Measurements from ENCODE around the gene KRTAP4-5.
"Not testable (repeated sequence)": the region's sequence is repeated elsewhere in the genome, so short reads cannot be mapped to it uniquely, and the experiment has no call there.

The KRTAP4-5 gene

GRCh38 chr17:41147531-41148204 lies 2.0 kb downstream of the KRTAP4-5 start:
- WGBS, 2 experiments (ENCODE audit: insufficient coverage in 2 of 2), result 78 to 90% methylated on average over 1 to 2 of the region's 2 CpGs
- no peak overlapping the region for H3K4me3 ChIP-seq (ENCODE audit: extremely low read depth, insufficient read depth, low read length, poor library complexity, severe bottlenecking)
- no peaks in the 10 kb centered on the region for H3K36me3 ChIP-seq (ENCODE audit: control insufficient read depth, insufficient read depth, low read length)
- H3K27ac ChIP-seq (ENCODE audit: low read depth, low read length, severe bottlenecking), result no peak overlapping the region
- H3K4me1 ChIP-seq (ENCODE audit: control insufficient read depth, insufficient read depth, low read length, poor library complexity, severe bottlenecking), result no peaks in the 10 kb centered on the region
- no peaks in the 10 kb centered on the region for H3K9me3 ChIP-seq (ENCODE audit: control insufficient read depth, low read length)

DNA sequence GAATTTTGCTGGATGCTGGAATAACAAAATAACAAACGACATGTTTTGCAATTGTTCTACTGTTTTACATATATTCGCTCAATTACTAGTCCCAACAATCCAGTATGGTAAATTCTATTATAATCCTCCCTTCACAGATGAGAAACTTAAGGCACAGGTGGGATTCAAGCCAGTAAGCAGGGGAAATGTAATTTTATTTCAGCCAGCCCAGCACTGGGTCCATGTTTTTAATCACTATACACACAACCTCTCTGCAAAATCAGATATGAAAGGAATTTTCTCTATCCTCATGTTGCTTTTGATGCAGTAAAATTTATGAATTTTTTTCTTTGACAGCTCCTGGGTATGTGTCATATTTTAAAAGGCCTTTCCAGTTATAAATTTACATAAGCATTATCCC lies 4.4 kb downstream of the KRTAP4-5 start:
- H3K4me3 ChIP-seq (ENCODE audit: extremely low read depth, insufficient read depth, low read length, poor library complexity, severe bottlenecking), result no peak overlapping the region
- H3K4me1 ChIP-seq (ENCODE audit: control insufficient read depth, insufficient read depth, low read length, poor library complexity, severe bottlenecking), result no peaks in the 10 kb centered on the region
- H3K9me3 ChIP-seq (ENCODE audit: control insufficient read depth, low read length), result peaks cover 2% of the 10 kb centered on the region
- 83% methylated on average over 2 of the region's 2 CpGs; no CpG with 5 or more reads in 1 of the 2 experiments for WGBS, 2 experiments (ENCODE audit: insufficient coverage in 2 of 2)
- no peak overlapping the region for H3K27ac ChIP-seq (ENCODE audit: low read depth, low read length, severe bottlenecking)
- H3K36me3 ChIP-seq (ENCODE audit: control insufficient read depth, insufficient read depth, low read length), result no peaks in the 10 kb centered on the region

DNA sequence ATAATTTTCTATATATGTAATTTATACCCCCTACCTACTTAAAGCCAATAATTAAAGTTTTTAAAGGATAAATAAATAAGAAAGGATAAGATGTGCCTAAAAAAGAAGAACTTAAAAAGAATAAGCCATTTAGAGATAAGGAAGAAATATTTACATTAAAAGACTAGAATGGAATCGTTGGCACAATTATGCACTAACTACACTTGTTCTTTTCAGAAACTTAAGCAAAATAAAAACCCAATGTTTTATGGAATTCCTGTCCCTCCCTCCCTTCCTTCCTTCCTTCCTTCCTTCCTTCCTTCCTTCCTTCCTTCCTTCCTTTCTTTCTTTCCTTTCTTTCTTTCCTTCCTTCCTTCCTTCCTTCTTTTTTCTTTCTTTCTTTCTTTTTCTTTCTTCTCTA lies 4.8 kb downstream of the KRTAP4-5 start:
- 100% methylated on average over 1 of the region's 1 CpG; no CpG with 5 or more reads in 1 of the 2 experiments for WGBS, 2 experiments (ENCODE audit: insufficient coverage in 2 of 2)
- Histone ChIP-seq H3K4me3 (ENCODE audit: extremely low read depth, insufficient read depth, low read length, poor library complexity, severe bottlenecking) (no peak overlapping the region), H3K9me3 (ENCODE audit: control insufficient read depth, low read length) (peaks cover 6% of the 10 kb centered on the region), H3K4me1 (ENCODE audit: control insufficient read depth, insufficient read depth, low read length, poor library complexity, severe bottlenecking) (no peaks in the 10 kb centered on the region), H3K36me3 (ENCODE audit: control insufficient read depth, insufficient read depth, low read length) (no peaks in the 10 kb centered on the region), H3K27ac (ENCODE audit: low read depth, low read length, severe bottlenecking) (no peak overlapping the region)

GRCh38 chr17:41141361-41141760 lies 8.3 kb downstream of the KRTAP4-5 start:
- Histone ChIP-seq H3K9me3 (ENCODE audit: control insufficient read depth, low read length) (peaks cover 6% of the 10 kb centered on the region), H3K27ac (ENCODE audit: low read depth, low read length, severe bottlenecking) (no peak overlapping the region), H3K36me3 (ENCODE audit: control insufficient read depth, insufficient read depth, low read length) (no peaks in the 10 kb centered on the region), H3K4me3 (ENCODE audit: extremely low read depth, insufficient read depth, low read length, poor library complexity, severe bottlenecking) (no peak overlapping the region), H3K4me1 (ENCODE audit: control insufficient read depth, insufficient read depth, low read length, poor library complexity, severe bottlenecking) (no peaks in the 10 kb centered on the region)

DNA sequence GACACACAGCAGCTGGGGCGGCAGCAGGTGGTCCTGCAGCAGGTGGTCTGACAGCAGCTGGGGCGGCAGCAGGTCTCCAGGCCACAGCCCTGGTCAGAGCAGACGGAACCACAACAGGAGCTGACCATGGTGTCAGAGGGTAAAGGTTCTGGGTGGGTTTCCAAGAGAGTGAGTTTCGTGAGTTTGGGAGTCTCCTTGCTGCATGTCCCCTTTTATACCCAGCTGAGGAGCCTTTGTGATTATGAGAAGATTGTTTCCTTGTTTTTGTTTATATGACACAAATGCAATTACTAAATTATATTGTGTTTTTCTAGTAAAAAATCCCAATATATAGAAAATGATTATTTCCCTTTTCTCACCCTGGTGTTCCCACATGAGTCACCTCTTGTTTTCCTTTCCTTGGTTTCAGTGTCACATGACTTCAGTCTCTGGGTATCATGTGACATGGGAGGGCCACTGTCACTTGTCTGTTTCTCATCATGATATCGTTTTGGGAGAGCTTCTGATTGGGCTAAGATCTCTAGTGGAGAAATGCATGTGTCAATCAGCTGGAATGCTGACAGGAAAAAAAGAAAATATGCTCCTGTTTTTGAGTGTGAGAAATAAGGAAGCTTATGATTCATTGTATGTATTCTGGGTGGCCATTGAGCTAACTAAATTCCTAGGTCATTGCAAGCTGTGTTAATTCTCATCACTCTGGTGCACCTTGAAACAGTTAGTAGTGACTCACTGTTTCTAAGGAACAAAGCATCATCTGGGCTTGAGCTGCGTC lies 9.1 kb downstream of the KRTAP4-5 start, which contains the start of gene KRTAP4-6:
Gene KRTAP4-6 (minus strand): TSS at position 185 of the 772 bp plus-strand sequence. CDS start 57 bp downstream, at position 128.
- Histone ChIP-seq H3K4me3 (ENCODE audit: extremely low read depth, insufficient read depth, low read length, poor library complexity, severe bottlenecking) (no peak within 1 kb of the TSS), H3K36me3 (ENCODE audit: control insufficient read depth, insufficient read depth, low read length) (no peaks in the 10 kb centered on the region), H3K4me1 (ENCODE audit: control insufficient read depth, insufficient read depth, low read length, poor library complexity, severe bottlenecking) (no peaks in the 10 kb centered on the region), H3K27ac (ENCODE audit: low read depth, low read length, severe bottlenecking) (no peak within 1 kb of the TSS), H3K9me3 (ENCODE audit: control insufficient read depth, low read length) (peaks cover 6% of the 10 kb centered on the region)
- WGBS, 2 experiments (ENCODE audit: insufficient coverage in 2 of 2), result 83 to 86% methylated on average over 3 to 5 of the region's 6 CpGs

DNA sequence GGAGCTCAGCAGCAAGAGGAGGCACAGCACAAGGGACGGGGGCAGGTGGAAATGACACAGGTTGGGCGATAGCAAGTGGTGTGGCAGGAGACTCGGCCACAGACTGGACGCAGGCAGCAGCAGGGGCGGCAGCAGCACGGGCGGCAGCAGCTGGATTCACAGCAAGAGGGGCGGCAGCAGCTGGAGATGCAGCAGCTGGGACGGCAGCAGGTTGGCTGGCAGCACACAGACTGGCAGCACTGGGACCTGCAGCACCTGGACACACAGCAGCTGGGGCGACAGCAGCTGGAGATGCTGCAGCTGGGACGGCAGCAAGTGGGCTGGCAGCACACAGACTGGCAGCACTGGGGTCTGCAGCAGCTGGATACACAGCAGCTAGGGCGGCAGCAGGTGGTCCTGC lies 9.8 kb downstream of the KRTAP4-5 start:
- H3K27ac ChIP-seq (ENCODE audit: low read depth, low read length, severe bottlenecking); H3K36me3 ChIP-seq (ENCODE audit: control insufficient read depth, insufficient read depth, low read length); H3K4me1 ChIP-seq (ENCODE audit: control insufficient read depth, insufficient read depth, low read length, poor library complexity, severe bottlenecking); H3K9me3 ChIP-seq (ENCODE audit: control insufficient read depth, low read length); H3K4me3 ChIP-seq (ENCODE audit: extremely low read depth, insufficient read depth, low read length, poor library complexity, severe bottlenecking): not testable (repeated sequence)
- WGBS, 2 experiments (ENCODE audit: insufficient coverage in 2 of 2), result 85 to 90% methylated on average over 12 of the region's 12 CpGs

- no peaks in the 10 kb centered on the region for H3K9me3 ChIP-seq (ENCODE audit: control insufficient read depth, low read length)
- 80 to 86% methylated on average over 1 of the region's 2 CpGs for WGBS, 2 experiments (ENCODE audit: insufficient coverage in 2 of 2)
Measured at GRCh38 chr17:41133880-41134735, 15.5 kb downstream of the KRTAP4-5 start.

GRCh38 chr17:41131979-41132378 lies 17.6 kb downstream of the KRTAP4-5 start:
- Histone ChIP-seq H3K4me1 (ENCODE audit: control insufficient read depth, insufficient read depth, low read length, poor library complexity, severe bottlenecking) (no peaks in the 10 kb centered on the region), H3K36me3 (ENCODE audit: control insufficient read depth, insufficient read depth, low read length) (no peaks in the 10 kb centered on the region), H3K9me3 (ENCODE audit: control insufficient read depth, low read length) (no peaks in the 10 kb centered on the region), H3K4me3 (ENCODE audit: extremely low read depth, insufficient read depth, low read length, poor library complexity, severe bottlenecking) (no peak overlapping the region), H3K27ac (ENCODE audit: low read depth, low read length, severe bottlenecking) (no peak overlapping the region)
- 100% methylated on average over 2 to 3 of the region's 3 CpGs for whole genome bisulfite sequencing, 2 experiments (ENCODE audit: insufficient coverage in 2 of 2)

More at GRCh38 chr17:41133880-41134735, 15.5 kb downstream of the KRTAP4-5 start:
- Histone ChIP-seq H3K27ac (ENCODE audit: low read depth, low read length, severe bottlenecking) (no peak overlapping the region), H3K4me3 (ENCODE audit: extremely low read depth, insufficient read depth, low read length, poor library complexity, severe bottlenecking) (no peak overlapping the region), H3K4me1 (ENCODE audit: control insufficient read depth, insufficient read depth, low read length, poor library complexity, severe bottlenecking) (no peaks in the 10 kb centered on the region), H3K36me3 (ENCODE audit: control insufficient read depth, insufficient read depth, low read length) (no peaks in the 10 kb centered on the region)

DNA sequence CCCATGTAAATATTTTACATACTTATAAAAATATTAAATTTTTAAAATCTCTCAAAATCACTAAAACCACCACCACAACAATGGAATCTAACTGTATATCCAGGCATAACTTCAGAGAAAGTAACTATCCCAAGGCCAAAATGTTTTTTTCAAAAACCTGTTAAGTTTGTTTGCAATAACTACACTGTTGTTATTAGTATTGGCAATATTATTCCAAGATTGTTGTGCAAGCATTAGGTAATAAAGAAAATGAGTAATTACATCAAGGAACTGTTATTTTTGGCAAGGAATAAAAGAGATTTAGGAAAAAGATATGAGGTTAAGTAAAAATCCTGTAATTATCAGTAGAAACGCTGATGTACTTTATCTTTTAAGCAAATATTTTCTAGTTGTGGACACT lies 22.3 kb downstream of the KRTAP4-5 start:
- Histone ChIP-seq H3K27ac (ENCODE audit: low read depth, low read length, severe bottlenecking) (no peak overlapping the region), H3K9me3 (ENCODE audit: control insufficient read depth, low read length) (no peaks in the 10 kb centered on the region), H3K4me1 (ENCODE audit: control insufficient read depth, insufficient read depth, low read length, poor library complexity, severe bottlenecking) (no peaks in the 10 kb centered on the region), H3K36me3 (ENCODE audit: control insufficient read depth, insufficient read depth, low read length) (no peaks in the 10 kb centered on the region), H3K4me3 (ENCODE audit: extremely low read depth, insufficient read depth, low read length, poor library complexity, severe bottlenecking) (no peak overlapping the region)
- WGBS, 2 experiments (ENCODE audit: insufficient coverage in 2 of 2), result no CpG with 5 or more reads among the region's 1 CpG

- Histone ChIP-seq H3K9me3 (ENCODE audit: control insufficient read depth, low read length) (no peaks in the 10 kb centered on the region), H3K4me1 (ENCODE audit: control insufficient read depth, insufficient read depth, low read length, poor library complexity, severe bottlenecking) (no peaks in the 10 kb centered on the region), H3K27ac (ENCODE audit: low read depth, low read length, severe bottlenecking) (no peak overlapping the region), H3K36me3 (ENCODE audit: control insufficient read depth, insufficient read depth, low read length) (no peaks in the 10 kb centered on the region), H3K4me3 (ENCODE audit: extremely low read depth, insufficient read depth, low read length, poor library complexity, severe bottlenecking) (no peak overlapping the region)
- WGBS, 2 experiments (ENCODE audit: insufficient coverage in 2 of 2), result no CpG with 5 or more reads among the region's 3 CpGs
Measured at GRCh38 chr17:41126412-41126811, 23.2 kb downstream of the KRTAP4-5 start.

Data from mesodermal cell (in vitro differentiated cells).